Fibroblast of lung (primary cell): Measurements from ENCODE around the gene NFAT5. TPM values are rescaled to one million over a fixed set of nuclear protein-coding genes. Genes with fewer than 3 reads are reported as not detected.
A peak's percentile ranks its signal among the peaks of the same experiment; 100 is the strongest.

ENCODE experiments used
- DNase-seq, 2 donors: peaks; one replicate each; pipeline versions ENCODE4 v3.0.0 to v3.0.0-alpha.2; 2010; ENCODE audit warnings: low read depth in 2 of 2
- H2AFZ ChIP-seq: 2 replicates; pipeline ENCODE4 v1.5.1; 2012; ENCODE audit warnings: low read length, control low read depth, inconsistent platforms
- H3K27ac ChIP-seq: 2 replicates; pipeline ENCODE4 v1.5.1; 2011; ENCODE audit warnings: low read length, control low read depth; ENCODE audit not compliant: insufficient read depth
- H3K27me3 ChIP-seq: 2 replicates; pipeline ENCODE4 v1.5.1; 2011; ENCODE audit warnings: mild to moderate bottlenecking, low read length; ENCODE audit not compliant: control insufficient read depth, insufficient read depth
- H3K36me3 ChIP-seq: 2 replicates; pipeline ENCODE4 v1.5.1; 2011; ENCODE audit warnings: low read length; ENCODE audit not compliant: control insufficient read depth, insufficient read depth
- H3K4me1 ChIP-seq: 2 replicates; pipeline ENCODE4 v1.5.1; 2011; ENCODE audit warnings: low read length; ENCODE audit not compliant: control insufficient read depth, insufficient read depth; ENCODE audit errors: extremely low read depth
- H3K4me2 ChIP-seq: 2 replicates; pipeline ENCODE4 v1.5.1; 2011; ENCODE audit warnings: low read length, control low read depth; ENCODE audit not compliant: insufficient read depth; ENCODE audit errors: extremely low read depth
- H3K4me3 ChIP-seq, 4 experiments: fragments of 200-600 bp in 1 of 4; sonication (generic) in 1 of 4; replicated peaks in 1 of 4; 2 replicates each; pipeline ENCODE4 v1.5.1; 2011 to 2016; ENCODE audit warnings: low read length in 4 of 4, low read depth in 3 of 4, mild to moderate bottlenecking in 3 of 4, control low read depth in 2 of 4, inconsistent platforms in 1 of 4, mixed read lengths in 1 of 4; ENCODE audit not compliant: insufficient read depth in 1 of 4; ENCODE audit errors: control extremely low read depth in 1 of 4
- H3K79me2 ChIP-seq: 2 replicates; pipeline ENCODE4 v1.5.1; 2012; ENCODE audit warnings: mild to moderate bottlenecking, low read length, inconsistent platforms; ENCODE audit not compliant: control insufficient read depth, insufficient read depth
- H3K9ac ChIP-seq: 2 replicates; pipeline ENCODE4 v1.5.1; 2011; ENCODE audit warnings: mild to moderate bottlenecking, low read length, control low read depth; ENCODE audit not compliant: insufficient read depth
- H3K9me3 ChIP-seq: 2 replicates; pipeline ENCODE4 v1.5.1; 2012; ENCODE audit warnings: low read depth, low read length; ENCODE audit not compliant: control insufficient read depth, insufficient read depth
- H4K20me1 ChIP-seq: 2 replicates; pipeline ENCODE4 v1.5.1; 2011; ENCODE audit warnings: low read length; ENCODE audit not compliant: control insufficient read depth, insufficient read depth; ENCODE audit errors: extremely low read depth
- EZH2 ChIP-seq: IDR thresholded peaks from 2 replicates; pipeline ENCODE4 v1.5.1; 2012; ENCODE audit warnings: low read length, control low read depth, mild to moderate bottlenecking; ENCODE audit errors: missing control alignments
- polyA plus RNA-seq, 2 donors: library from polyadenylated mRNA; depleted of rRNA in 1 of 2; stranded (reverse) in 1 of 2; unstranded in 1 of 2; fragments of >200 nt; gene quantifications; 2 replicates each; pipeline ENCODE4 v1.2.1, GENCODE V29; 2011 to 2012; ENCODE audit warnings: missing spikeins in 1 of 2
- total RNA-seq: library from RNA; depleted of rRNA; stranded (reverse); fragments of >200 nt; gene quantifications from 2 replicates; pipeline ENCODE4 v1.2.1, GENCODE V29; 2014
- TF ChIP-seq, protein P1 (sequence below), 2 donors: IDR thresholded peaks in 1 of 2; conservative IDR thresholded peaks in 1 of 2; 1 replicate in 1 of 2; 2 replicates in 1 of 2; pipeline ENCODE4 v1.5.1; 2011 to 2012; ENCODE audit warnings: low read length in 2 of 2, control low read depth in 1 of 2, inconsistent platforms in 1 of 2, low read depth in 1 of 2, mild to moderate bottlenecking in 1 of 2

NFAT5 gene
- total and polyA plus RNA-seq, 2 donors (not counting 1 experiment from before 2014, with no cell fraction given) = 33.4 to 39.4 TPM

DNA sequence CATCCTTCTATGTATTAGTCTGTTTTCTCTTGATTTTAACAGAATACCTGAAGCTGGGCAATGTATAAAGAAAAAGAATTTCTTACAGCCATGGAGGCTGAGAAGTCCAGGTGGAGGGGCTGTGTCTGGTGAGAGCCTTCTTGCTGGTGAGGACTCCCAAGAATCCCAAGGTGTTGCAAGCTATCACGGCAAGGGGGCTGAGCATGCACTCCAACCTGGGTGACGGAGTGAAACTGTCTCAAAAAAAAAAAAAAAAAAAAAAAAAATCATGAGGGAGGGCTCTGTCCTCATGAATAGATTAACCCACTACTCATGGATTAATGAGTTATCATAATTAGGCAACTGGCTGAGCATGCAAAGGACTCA, 141.2 kb downstream of the NFAT5 start:
- H3K4me1 ChIP-seq = peaks cover 3% of the 10 kb centered on the region
- H3K36me3 ChIP-seq = peaks cover 7% of the 10 kb centered on the region
- no peak overlapping the region for H3K27ac ChIP-seq
- DNase-seq = no peak
- H3K27me3 ChIP-seq = no peaks in the 10 kb centered on the region
- H3K9ac ChIP-seq = no peak overlapping the region
- H3K9me3 ChIP-seq = no peaks in the 10 kb centered on the region
- no peak overlapping the region for H2AFZ ChIP-seq
- no peaks in the 10 kb centered on the region for H4K20me1 ChIP-seq
- H3K79me2 ChIP-seq = no peaks in the 10 kb centered on the region
- no peak overlapping the region for H3K4me3 ChIP-seq
- TF ChIP-seq, protein P1, sequence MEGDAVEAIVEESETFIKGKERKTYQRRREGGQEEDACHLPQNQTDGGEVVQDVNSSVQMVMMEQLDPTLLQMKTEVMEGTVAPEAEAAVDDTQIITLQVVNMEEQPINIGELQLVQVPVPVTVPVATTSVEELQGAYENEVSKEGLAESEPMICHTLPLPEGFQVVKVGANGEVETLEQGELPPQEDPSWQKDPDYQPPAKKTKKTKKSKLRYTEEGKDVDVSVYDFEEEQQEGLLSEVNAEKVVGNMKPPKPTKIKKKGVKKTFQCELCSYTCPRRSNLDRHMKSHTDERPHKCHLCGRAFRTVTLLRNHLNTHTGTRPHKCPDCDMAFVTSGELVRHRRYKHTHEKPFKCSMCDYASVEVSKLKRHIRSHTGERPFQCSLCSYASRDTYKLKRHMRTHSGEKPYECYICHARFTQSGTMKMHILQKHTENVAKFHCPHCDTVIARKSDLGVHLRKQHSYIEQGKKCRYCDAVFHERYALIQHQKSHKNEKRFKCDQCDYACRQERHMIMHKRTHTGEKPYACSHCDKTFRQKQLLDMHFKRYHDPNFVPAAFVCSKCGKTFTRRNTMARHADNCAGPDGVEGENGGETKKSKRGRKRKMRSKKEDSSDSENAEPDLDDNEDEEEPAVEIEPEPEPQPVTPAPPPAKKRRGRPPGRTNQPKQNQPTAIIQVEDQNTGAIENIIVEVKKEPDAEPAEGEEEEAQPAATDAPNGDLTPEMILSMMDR (conservative IDR thresholded peaks at IDR 0.05 in 1 of 2, IDR thresholded peaks at IDR 0.05 in 1 of 2; ENCODE audit: low read depth in 1 of 2, low read length in 2 of 2) = no peak
- TF ChIP-seq EZH2 = no peak
- no peak overlapping the region for H3K4me2 ChIP-seq

DNA sequence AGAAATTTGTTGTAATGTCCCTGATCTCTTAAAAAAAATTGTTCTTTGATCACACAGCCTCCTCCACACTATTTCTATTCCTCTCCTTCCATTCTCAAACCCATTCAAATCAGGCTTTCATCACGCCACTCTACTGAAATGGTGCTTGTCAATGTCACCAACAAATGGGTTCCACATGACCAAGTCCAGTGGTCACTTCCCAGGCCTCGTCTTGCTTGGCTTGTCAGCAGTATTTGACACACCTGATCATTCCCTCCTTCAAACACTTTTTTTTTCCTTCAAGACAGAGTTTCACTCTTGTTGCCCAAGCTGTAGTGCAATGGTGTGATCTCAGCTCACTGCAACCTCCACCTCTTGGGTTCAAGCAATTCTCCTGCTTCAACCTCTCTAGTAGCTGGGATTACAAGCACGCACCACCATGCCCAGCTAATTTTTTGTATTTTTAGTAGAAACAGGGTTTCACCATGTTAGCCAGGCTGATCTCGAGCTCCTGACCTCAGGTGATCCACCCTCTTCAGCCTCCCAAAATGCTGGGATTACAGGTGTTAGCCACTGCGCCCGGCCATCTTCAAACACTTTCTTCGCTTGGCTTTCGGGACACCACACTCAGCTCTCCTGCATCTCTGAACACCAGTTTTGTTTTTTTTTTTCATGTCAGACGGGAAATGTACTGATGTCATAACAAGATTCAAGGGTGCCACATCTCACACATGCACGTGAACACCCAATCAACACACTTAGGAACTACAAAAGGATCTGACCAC, 142.3 kb downstream of the NFAT5 start:
- Histone ChIP-seq H3K4me3 (no peak overlapping the region), H3K36me3 (peaks cover 9% of the 10 kb centered on the region), H3K4me2 (no peak overlapping the region), H3K9ac (no peak overlapping the region), H3K79me2 (no peaks in the 10 kb centered on the region), H2AFZ (no peak overlapping the region), H3K27ac (no peak overlapping the region), H3K9me3 (no peaks in the 10 kb centered on the region), H4K20me1 (no peaks in the 10 kb centered on the region), H3K27me3 (no peaks in the 10 kb centered on the region), H3K4me1 (peaks cover 3% of the 10 kb centered on the region)
- DNase-seq = no peak
- no peak for TF ChIP-seq EZH2
- TF ChIP-seq, protein P1 (conservative IDR thresholded peaks at IDR 0.05 in 1 of 2, IDR thresholded peaks at IDR 0.05 in 1 of 2; ENCODE audit: low read depth in 1 of 2, low read length in 2 of 2) = no peak

DNA sequence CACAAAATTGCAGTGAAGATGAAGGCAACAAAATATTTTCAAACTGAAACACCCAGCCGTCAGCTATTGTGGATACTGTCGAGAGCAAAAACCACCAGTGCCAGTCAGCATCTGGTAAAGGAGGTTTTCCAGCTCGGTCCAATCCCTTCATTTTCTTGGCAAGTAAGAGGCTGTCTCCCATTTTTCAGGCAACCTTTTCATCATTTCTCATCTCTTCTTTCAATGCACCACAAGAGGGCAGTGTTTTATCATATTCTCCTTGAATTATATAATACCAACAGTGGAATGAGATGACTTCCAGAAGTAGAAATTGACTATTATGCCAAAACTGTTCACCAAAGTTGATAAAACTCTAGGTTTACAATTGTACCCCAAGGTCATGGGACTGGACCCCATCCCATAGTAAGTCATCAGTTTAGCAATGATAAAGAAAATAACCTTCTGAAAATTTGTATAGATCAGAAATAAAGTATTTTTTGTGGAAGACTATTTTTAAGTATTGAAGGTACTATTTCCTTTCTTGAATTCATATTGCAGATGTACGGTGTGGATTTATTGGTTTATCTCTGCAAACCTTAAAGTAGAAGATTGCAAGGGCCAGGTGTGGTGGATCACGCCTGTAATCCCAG, 143.8 kb downstream of the NFAT5 start:
- H3K27ac ChIP-seq = no peak overlapping the region

More for the DNA sequence above, 143.8 kb downstream of the NFAT5 start:
- Histone ChIP-seq H2AFZ (no peak overlapping the region), H3K27me3 (no peaks in the 10 kb centered on the region), H3K9ac (no peak overlapping the region), H3K4me2 (no peak overlapping the region), H3K4me1 (no peaks in the 10 kb centered on the region), H3K4me3 (no peak overlapping the region), H3K79me2 (no peaks in the 10 kb centered on the region), H3K36me3 (peaks cover 11% of the 10 kb centered on the region), H3K9me3 (no peaks in the 10 kb centered on the region), H4K20me1 (no peaks in the 10 kb centered on the region)
- TF ChIP-seq, protein P1 (conservative IDR thresholded peaks at IDR 0.05 in 1 of 2, IDR thresholded peaks at IDR 0.05 in 1 of 2; ENCODE audit: low read depth in 1 of 2, low read length in 2 of 2) = peak; percentile 43 to 52
- no peak for TF ChIP-seq EZH2
- DNase-seq = peak; percentile 61 to 80
